ENCODE results near the gene HNRNPH3. TPM values are rescaled to one million over a fixed set of nuclear protein-coding genes. Genes with fewer than 3 reads are reported as not detected.

The HNRNPH3 gene
- total RNA-seq, 2 experiments from 2014 or later = 139 to 145 TPM

GRCh38 chr10:68296843-68297663, 34.8 kb upstream of the HNRNPH3 start:
- Mint-ChIP-seq H3K27ac (no peak overlapping the region), H3K9me3 (no peaks in the 10 kb centered on the region), H3K4me1 (ENCODE audit: low read depth) (no peaks in the 10 kb centered on the region), H3K27me3 (no peaks in the 10 kb centered on the region), H3K36me3 (ENCODE audit: low read depth) (no peaks in the 10 kb centered on the region), H3K4me3 (no peak overlapping the region)
- ATAC-seq (no peak), DNase-seq (no peak)
- intact Hi-C loops (cut with micrococcal nuclease) = no loop called here
- ChIA-PET POLR2A (no interaction called here), CTCF (interaction anchor here (6.8 kb wide), 1 partner anchor 86 kb away, joined by 134 read pairs; no protein-coding TSS in a partner anchor)
- no peak for TF ChIP-seq CTCF (IDR thresholded peaks at IDR 0.05)

- no peak overlapping the region for H3K27ac Mint-ChIP-seq
- no peak for TF ChIP-seq CTCF (IDR thresholded peaks at IDR 0.05)
These were observed 30.6 kb upstream of the HNRNPH3 start for GRCh38 chr10:68301301-68301700.

GRCh38 chr10:68301790-68302502, 29.9 kb upstream of the HNRNPH3 start:
- no peaks in the 10 kb centered on the region for H3K36me3 Mint-ChIP-seq (ENCODE audit: low read depth)
- no peaks in the 10 kb centered on the region for H3K4me1 Mint-ChIP-seq (ENCODE audit: low read depth)
- ATAC-seq = peak; percentile 53
- intact Hi-C loops (cut with micrococcal nuclease) = loop anchor here (5.0 to 10.0 kb wide), 2 partner anchors 90 to 447 kb away; no protein-coding TSS in a partner anchor
- DNase-seq = no peak
- H3K4me3 Mint-ChIP-seq = no peak overlapping the region
- no peaks in the 10 kb centered on the region for H3K9me3 Mint-ChIP-seq
- H3K27ac Mint-ChIP-seq = no peak overlapping the region
- H3K27me3 Mint-ChIP-seq = no peaks in the 10 kb centered on the region
- POLR2A ChIA-PET = interaction anchor here (1.0 kb wide), 1 partner anchor 62 kb away, joined by 3 read pairs; no protein-coding TSS in a partner anchor
- CTCF ChIA-PET = interaction anchor here (0.6 to 6.8 kb wide), 48 partner anchors 8 to 522 kb away, joined by 3 to 134 read pairs (median 4); partner anchors contain the start of genes ATOH7, HNRNPH3 and RUFY2
- TF ChIP-seq CTCF (IDR thresholded peaks at IDR 0.05) = peak; percentile 70

More at GRCh38 chr10:68301301-68301700, 30.6 kb upstream of the HNRNPH3 start:
- CTCF ChIA-PET = interaction anchor here (0.6 to 6.8 kb wide), 46 partner anchors 8 to 521 kb away, joined by 3 to 134 read pairs (median 4); partner anchors contain the start of genes ATOH7, HNRNPH3 and RUFY2
- Mint-ChIP-seq H3K9me3 (no peaks in the 10 kb centered on the region), H3K36me3 (ENCODE audit: low read depth) (no peaks in the 10 kb centered on the region), H3K4me1 (ENCODE audit: low read depth) (no peaks in the 10 kb centered on the region), H3K27me3 (no peaks in the 10 kb centered on the region), H3K4me3 (no peak overlapping the region)
- ATAC-seq (no peak), DNase-seq (no peak)
- intact Hi-C loops (cut with micrococcal nuclease) = loop anchor here (5.0 to 10.0 kb wide), 2 partner anchors 89 to 446 kb away; no protein-coding TSS in a partner anchor
- POLR2A ChIA-PET = interaction anchor here (1.0 kb wide), 1 partner anchor 62 kb away, joined by 3 read pairs; no protein-coding TSS in a partner anchor

- H3K27ac Mint-ChIP-seq = no peak overlapping the region
- no peaks in the 10 kb centered on the region for H3K27me3 Mint-ChIP-seq
- no peaks in the 10 kb centered on the region for H3K9me3 Mint-ChIP-seq
- ChIA-PET CTCF (interaction anchor here (0.8 to 6.8 kb wide), 26 partner anchors 8 to 523 kb away, joined by 3 to 134 read pairs (median 5); partner anchors contain the start of genes ATOH7 and RUFY2), POLR2A (no interaction called here)
- intact Hi-C loops (cut with micrococcal nuclease) = loop anchor here (5.0 to 10.0 kb wide), 2 partner anchors 90 to 448 kb away; no protein-coding TSS in a partner anchor
- no peak for DNase-seq
- H3K4me1 Mint-ChIP-seq (ENCODE audit: low read depth) = no peaks in the 10 kb centered on the region
- ATAC-seq = no peak
- H3K4me3 Mint-ChIP-seq = no peak overlapping the region
- TF ChIP-seq CTCF (IDR thresholded peaks at IDR 0.05) = no peak
- H3K36me3 Mint-ChIP-seq (ENCODE audit: low read depth) = no peaks in the 10 kb centered on the region
These were observed 29.4 kb upstream of the HNRNPH3 start for GRCh38 chr10:68302503-68302823.

Data from activated CD8-positive, alpha-beta T cell treated with anti-CD3 and anti-CD28 coated beads for 36 hours (primary cell).